ENCODE measurements around the gene ARHGEF26. TPM values are rescaled to one million over a fixed set of nuclear protein-coding genes. Genes with fewer than 3 reads are reported as not detected.

ARHGEF26 gene
- total RNA-seq, 2 experiments from 2014 or later = 0.08 TPM; not detected in 1

DNA sequence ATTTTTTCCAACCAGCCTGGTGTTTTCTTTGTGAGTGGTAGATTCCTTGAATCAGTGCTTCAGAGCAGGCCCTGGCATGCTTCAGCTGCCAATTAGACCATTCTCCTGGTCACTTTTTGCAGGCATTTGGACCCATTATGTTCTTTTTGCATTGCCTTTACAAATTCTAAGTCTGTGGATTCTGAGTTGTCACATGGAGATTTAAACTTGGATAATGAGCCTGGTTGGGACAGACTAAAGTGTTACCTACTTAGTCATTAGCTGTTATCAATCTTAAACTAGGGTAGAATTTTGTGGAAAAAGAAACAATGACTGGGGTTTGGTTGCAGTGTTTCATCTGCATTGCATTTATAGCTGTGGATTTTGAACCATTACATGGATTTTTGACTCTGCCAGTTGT is 40.6 kb downstream of the ARHGEF26 start:
- no peak overlapping the region for H3K4me3 Mint-ChIP-seq
- intact Hi-C loops (cut with DNase I, micrococcal nuclease) = no loop called here
- Histone ChIP-seq H3K27ac (ENCODE audit: low read depth in 1 of 2, low read length in 2 of 2) (no peak overlapping the region), H3K4me3 (ENCODE audit: low read length) (no peak overlapping the region), H3K27me3 (ENCODE audit: control insufficient read depth in 1 of 2, insufficient read depth in 2 of 2, low read length in 2 of 2) (peaks cover 0 to 3% of the 10 kb centered on the region in 2 experiments), H3K9me3 (ENCODE audit: control insufficient read depth in 1 of 2, insufficient read depth in 1 of 2, low read length in 2 of 2) (no peaks in the 10 kb centered on the region), H3K4me1 (ENCODE audit: insufficient read depth, low read length) (no peaks in the 10 kb centered on the region), H3K36me3 (ENCODE audit: insufficient read depth, low read length) (no peaks in the 10 kb centered on the region)
- DNase-seq = no peak
- no peaks in the 10 kb centered on the region for H3K4me1 Mint-ChIP-seq (ENCODE audit: low read depth)
- no peak for ATAC-seq (ENCODE audit: poor library complexity)
- ChIA-PET POLR2A (no interaction called here), CTCF (no interaction called here)
- peaks cover 7% of the 10 kb centered on the region for H3K27me3 Mint-ChIP-seq
- TF ChIP-seq, protein P1, sequence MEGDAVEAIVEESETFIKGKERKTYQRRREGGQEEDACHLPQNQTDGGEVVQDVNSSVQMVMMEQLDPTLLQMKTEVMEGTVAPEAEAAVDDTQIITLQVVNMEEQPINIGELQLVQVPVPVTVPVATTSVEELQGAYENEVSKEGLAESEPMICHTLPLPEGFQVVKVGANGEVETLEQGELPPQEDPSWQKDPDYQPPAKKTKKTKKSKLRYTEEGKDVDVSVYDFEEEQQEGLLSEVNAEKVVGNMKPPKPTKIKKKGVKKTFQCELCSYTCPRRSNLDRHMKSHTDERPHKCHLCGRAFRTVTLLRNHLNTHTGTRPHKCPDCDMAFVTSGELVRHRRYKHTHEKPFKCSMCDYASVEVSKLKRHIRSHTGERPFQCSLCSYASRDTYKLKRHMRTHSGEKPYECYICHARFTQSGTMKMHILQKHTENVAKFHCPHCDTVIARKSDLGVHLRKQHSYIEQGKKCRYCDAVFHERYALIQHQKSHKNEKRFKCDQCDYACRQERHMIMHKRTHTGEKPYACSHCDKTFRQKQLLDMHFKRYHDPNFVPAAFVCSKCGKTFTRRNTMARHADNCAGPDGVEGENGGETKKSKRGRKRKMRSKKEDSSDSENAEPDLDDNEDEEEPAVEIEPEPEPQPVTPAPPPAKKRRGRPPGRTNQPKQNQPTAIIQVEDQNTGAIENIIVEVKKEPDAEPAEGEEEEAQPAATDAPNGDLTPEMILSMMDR (IDR thresholded peaks at IDR 0.05) = no peak
- no peaks in the 10 kb centered on the region for H3K36me3 Mint-ChIP-seq (ENCODE audit: low read depth)
- H3K27ac Mint-ChIP-seq = no peak overlapping the region
- no peaks in the 10 kb centered on the region for H3K9me3 Mint-ChIP-seq

GRCh38 chr3:154164387-154164786 is 43.2 kb downstream of the ARHGEF26 start:
- peaks cover 0 to 7% of the 10 kb centered on the region in 2 experiments for H3K27me3 ChIP-seq (ENCODE audit: control insufficient read depth in 1 of 2, insufficient read depth in 2 of 2, low read length in 2 of 2)
- no peaks in the 10 kb centered on the region for H3K36me3 ChIP-seq (ENCODE audit: insufficient read depth, low read length)
- Mint-ChIP-seq H3K27ac (no peak overlapping the region), H3K36me3 (ENCODE audit: low read depth) (no peaks in the 10 kb centered on the region), H3K4me3 (no peak overlapping the region), H3K27me3 (peaks cover 2% of the 10 kb centered on the region), H3K9me3 (no peaks in the 10 kb centered on the region), H3K4me1 (ENCODE audit: low read depth) (no peaks in the 10 kb centered on the region)
- no peaks in the 10 kb centered on the region for H3K4me1 ChIP-seq (ENCODE audit: insufficient read depth, low read length)
- TF ChIP-seq, protein P1 (IDR thresholded peaks at IDR 0.05) = no peak
- no peaks in the 10 kb centered on the region for H3K9me3 ChIP-seq (ENCODE audit: control insufficient read depth in 1 of 2, insufficient read depth in 1 of 2, low read length in 2 of 2)
- no peak for DNase-seq
- ChIA-PET CTCF (no interaction called here), POLR2A (no interaction called here)
- ATAC-seq (ENCODE audit: poor library complexity) = no peak
- intact Hi-C loops (cut with DNase I, micrococcal nuclease) = no loop called here
- no peak overlapping the region for H3K27ac ChIP-seq (ENCODE audit: low read depth in 1 of 2, low read length in 2 of 2)
- H3K4me3 ChIP-seq (ENCODE audit: low read length) = no peak overlapping the region

DNA sequence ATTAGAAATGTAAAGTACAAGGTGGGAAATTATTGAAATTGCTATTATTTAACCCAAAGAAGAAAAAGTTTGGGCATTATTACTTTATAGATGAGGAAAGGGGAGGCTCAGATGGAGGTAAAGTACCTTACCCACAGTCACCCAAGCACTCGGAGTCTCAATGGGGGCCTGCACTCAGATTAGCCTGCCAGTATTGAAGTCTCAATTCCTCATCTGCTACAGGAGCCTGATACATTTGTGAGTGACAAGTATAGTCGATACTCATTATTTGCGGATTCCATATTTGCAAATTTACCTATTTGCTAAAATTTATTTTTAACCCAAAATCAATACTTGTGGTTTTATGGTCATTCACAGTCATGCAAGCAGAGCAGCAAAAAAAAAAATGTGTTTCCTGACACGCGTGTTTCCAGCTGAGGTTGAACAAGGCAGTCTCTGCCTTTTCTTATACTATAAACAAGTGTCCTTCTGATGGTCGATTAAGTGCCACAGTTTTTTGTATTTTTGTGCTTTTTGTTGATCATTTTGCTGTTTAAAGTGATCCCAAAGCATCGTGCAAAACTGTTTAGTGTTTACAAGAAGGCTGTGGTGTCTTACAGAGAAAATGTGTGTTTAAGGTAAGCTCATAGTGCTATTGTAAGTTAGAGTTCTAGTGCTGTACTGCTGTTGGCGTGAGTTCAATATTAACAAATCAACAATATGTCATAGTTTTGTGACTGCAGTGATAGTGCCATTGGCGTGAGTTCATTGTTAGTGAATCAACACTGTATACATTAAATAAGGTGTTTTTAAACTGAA is 48.0 kb downstream of the ARHGEF26 start:
- Histone ChIP-seq H3K9me3 (ENCODE audit: control insufficient read depth in 1 of 2, insufficient read depth in 1 of 2, low read length in 2 of 2) (no peaks in the 10 kb centered on the region), H3K27me3 (ENCODE audit: control insufficient read depth in 1 of 2, insufficient read depth in 2 of 2, low read length in 2 of 2) (peaks cover 0 to 7% of the 10 kb centered on the region in 2 experiments), H3K36me3 (ENCODE audit: insufficient read depth, low read length) (no peaks in the 10 kb centered on the region), H3K27ac (ENCODE audit: low read depth in 1 of 2, low read length in 2 of 2) (no peak overlapping the region), H3K4me1 (ENCODE audit: insufficient read depth, low read length) (no peaks in the 10 kb centered on the region), H3K4me3 (ENCODE audit: low read length) (no peak overlapping the region)
- ATAC-seq (ENCODE audit: poor library complexity) (no peak), DNase-seq (no peak)
- peaks cover 15% of the 10 kb centered on the region for H3K27me3 Mint-ChIP-seq
- TF ChIP-seq, protein P1 (IDR thresholded peaks at IDR 0.05) = no peak
- intact Hi-C loops (cut with DNase I, micrococcal nuclease) = no loop called here
- no peak overlapping the region for H3K4me3 Mint-ChIP-seq
- H3K27ac Mint-ChIP-seq = no peak overlapping the region
- H3K9me3 Mint-ChIP-seq = no peaks in the 10 kb centered on the region
- POLR2A ChIA-PET = no interaction called here
- CTCF ChIA-PET = no interaction called here
- H3K4me1 Mint-ChIP-seq (ENCODE audit: low read depth) = no peaks in the 10 kb centered on the region
- H3K36me3 Mint-ChIP-seq (ENCODE audit: low read depth) = no peaks in the 10 kb centered on the region

Measured in CD4-positive, alpha-beta T cell (primary cell).